GM12864 (cell line): Measurements from ENCODE around the gene STAT4.

ENCODE experiments used
- DNase-seq: peaks from one replicate; pipeline ENCODE4 v3.0.0-alpha.2; 2011; ENCODE audit warnings: low read depth
- H3K4me3 ChIP-seq: 2 replicates; pipeline ENCODE4 v1.5.1; 2011; ENCODE audit warnings: mild to moderate bottlenecking, low read depth, low read length, control low read depth
- CTCF ChIP-seq: IDR thresholded peaks from 2 replicates; pipeline ENCODE4 v1.5.1; 2011; ENCODE audit warnings: low read depth, mild to moderate bottlenecking, moderate library complexity, low read length, control low read depth, inconsistent platforms; ENCODE audit errors: missing control alignments

Gene STAT4

GRCh38 chr2:191158193-191158592, 7.4 kb upstream of the STAT4 start:
- DNase-seq: no peak
- H3K4me3 ChIP-seq: no peak overlapping the region
- TF ChIP-seq CTCF: no peak

DNA sequence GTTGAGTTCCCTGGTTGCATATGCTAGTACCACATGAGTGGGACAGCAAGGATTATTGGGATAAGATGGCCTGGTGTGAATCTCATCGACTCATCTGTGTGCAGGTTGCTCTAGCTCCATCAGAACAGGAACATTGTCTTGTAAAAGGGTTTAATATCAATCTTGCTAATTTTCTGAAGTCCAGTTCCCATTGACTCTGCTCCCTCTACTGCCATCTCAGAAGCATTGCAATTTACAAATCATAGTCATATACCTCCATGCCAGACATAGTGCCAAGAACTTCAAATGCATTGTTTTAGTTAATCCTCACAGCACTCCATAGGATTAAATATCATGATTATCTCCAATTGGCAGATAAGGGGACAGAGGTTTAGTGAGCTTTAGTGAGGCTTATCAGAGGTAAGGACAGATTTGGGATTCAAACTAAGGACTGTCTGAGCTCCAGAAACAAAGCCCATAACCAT, 4.8 kb upstream of the STAT4 start:
- no peak for DNase-seq
- peak; percentile 76 for TF ChIP-seq CTCF
- no peak overlapping the region for H3K4me3 ChIP-seq

GRCh38 chr2:191153716-191154115, 2.9 kb upstream of the STAT4 start:
- no peak for DNase-seq
- no peak overlapping the region for H3K4me3 ChIP-seq
- no peak for TF ChIP-seq CTCF

DNA sequence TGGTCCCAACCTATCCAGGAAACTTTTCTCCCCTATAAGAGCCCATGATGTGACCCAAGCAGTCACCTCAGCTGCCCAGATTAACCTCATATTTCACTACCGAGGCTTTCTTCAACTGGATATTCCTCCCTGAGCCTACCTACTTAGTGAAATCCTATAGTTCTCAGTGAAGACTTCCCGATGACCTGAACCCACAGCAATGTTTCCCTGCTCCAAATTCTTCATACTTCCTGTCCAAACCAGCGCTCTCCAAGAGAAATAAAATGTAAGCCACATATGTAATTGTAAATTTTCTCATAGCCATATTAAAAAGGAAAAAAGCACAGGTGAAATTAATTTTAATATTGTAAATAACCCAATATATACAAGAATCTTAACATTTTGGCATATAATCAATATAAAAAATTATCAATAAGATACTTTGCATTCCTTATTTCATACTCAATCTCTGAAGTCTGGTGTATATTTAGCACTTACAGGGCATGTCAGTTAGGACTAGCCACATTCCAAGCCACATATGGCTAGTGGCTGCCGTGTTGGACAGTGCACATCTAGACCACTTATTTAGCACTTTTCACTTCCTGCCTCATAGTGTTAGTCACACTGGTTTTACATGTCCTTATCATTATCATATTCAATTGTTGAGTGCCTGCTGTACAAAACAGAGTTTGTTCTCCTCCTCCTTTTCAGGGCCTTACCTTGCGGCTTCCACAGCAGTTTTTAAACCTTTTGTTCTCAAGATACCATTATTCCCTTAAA, 1.9 kb upstream of the STAT4 start:
- TF ChIP-seq CTCF: no peak
- DNase-seq: no peak
- no peak overlapping the region for H3K4me3 ChIP-seq

- DNase-seq: no peak
- H3K4me3 ChIP-seq: no peak overlapping the region; the same call in 1 of the 2 replicates
Observed at GRCh38 chr2:191151331-191151730, 537 bp upstream of the STAT4 start.

GRCh38 chr2:191150230-191150599, 579 bp downstream of the STAT4 start:
- H3K4me3 ChIP-seq: peak overlapping the region; percentile 59
- no peak for TF ChIP-seq CTCF
- no peak for DNase-seq

More at GRCh38 chr2:191151331-191151730, 537 bp upstream of the STAT4 start:
- TF ChIP-seq CTCF: no peak

DNA sequence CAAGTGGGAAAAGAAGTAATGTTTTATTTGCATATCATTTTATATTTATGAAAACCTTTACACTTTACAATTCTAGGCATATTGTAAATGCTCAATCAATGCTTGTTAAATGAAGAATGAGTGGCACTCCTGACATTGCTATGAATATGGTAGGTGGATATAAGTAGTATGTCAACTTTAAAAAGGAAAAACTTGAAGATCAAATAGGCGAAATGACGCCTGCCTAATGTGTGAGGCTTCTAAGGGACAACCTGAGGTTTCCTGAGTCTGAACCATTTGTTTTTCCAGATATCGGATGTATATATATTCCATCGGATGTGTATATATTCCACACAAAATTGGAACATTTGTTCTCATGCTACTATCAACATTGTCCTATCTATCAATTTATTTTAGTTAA, 1.4 kb downstream of the STAT4 start:
- no peak for DNase-seq

More for the DNA sequence above, 1.4 kb downstream of the STAT4 start:
- H3K4me3 ChIP-seq: no peak overlapping the region
- TF ChIP-seq CTCF: no peak
